Neural cell (in vitro differentiated cells): ENCODE data around the gene STH.
A peak's percentile ranks its signal among the peaks of the same experiment; 100 is the strongest.

Source experiments
- CTCF ChIP-seq: fragments of 450-650 bp; IDR thresholded peaks from 2 replicates; pipeline ENCODE4 v1.5.1; 2014; ENCODE audit warnings: antibody characterized with exemption, mild to moderate bottlenecking, moderate library complexity; ENCODE audit not compliant: poor library complexity, severe bottlenecking
- EP300 ChIP-seq: fragments of 450-650 bp; conservative IDR thresholded peaks from 2 replicates; pipeline ENCODE4 v1.6.1; 2014; ENCODE audit warnings: antibody characterized with exemption, mild to moderate bottlenecking, moderate library complexity; ENCODE audit not compliant: poor library complexity, severe bottlenecking
- EZH2 ChIP-seq: fragments of 200-600, 300-800 bp; shearing (Covaris generic), sonication (generic); IDR thresholded peaks from 2 replicates; pipeline ENCODE4 v1.6.1; 2014; ENCODE audit warnings: antibody characterized with exemption, low read length, borderline replicate concordance, mild to moderate bottlenecking; ENCODE audit not compliant: insufficient read depth, poor library complexity, severe bottlenecking
- MXI1 ChIP-seq: fragments of 450-650 bp; conservative IDR thresholded peaks from 2 replicates; pipeline ENCODE4 v1.6.1; 2014; ENCODE audit warnings: antibody characterized with exemption, mild to moderate bottlenecking; ENCODE audit not compliant: poor library complexity, severe bottlenecking
- POLR2AphosphoS5 ChIP-seq: IDR thresholded peaks from 2 replicates; pipeline ENCODE4 v1.6.1; 2012
- RAD21 ChIP-seq: fragments of 450-650 bp; conservative IDR thresholded peaks from 2 replicates; pipeline ENCODE4 v1.6.1; 2014; ENCODE audit warnings: antibody characterized with exemption, mild to moderate bottlenecking, moderate library complexity
- REST ChIP-seq: IDR thresholded peaks from 2 replicates; pipeline ENCODE4 v1.6.1; 2012; ENCODE audit warnings: borderline replicate concordance

GRCh38 chr17:46028374-46028773 lies 29.3 kb downstream of the STH start:
- TF ChIP-seq CTCF (no peak), REST (no peak), EZH2 (no peak), POLR2AphosphoS5 (peak; percentile 23), MXI1 (no peak), EP300 (no peak), RAD21 (no peak)
